SK-N-SH (cell line): ENCODE measurements around the gene GMPR2.

Experiments used
- ELF1 ChIP-seq: IDR thresholded peaks from 2 replicates; pipeline ENCODE4 v1.4.0; 2012
- FOXM1 ChIP-seq: IDR thresholded peaks from 2 replicates; pipeline ENCODE4 v1.4.0; 2012; ENCODE audit warnings: low read depth, mild to moderate bottlenecking
- JUND ChIP-seq: IDR thresholded peaks from 2 replicates; pipeline ENCODE4 v1.4.0; 2012
- POLR2AphosphoS5 ChIP-seq: IDR thresholded peaks from 2 replicates; pipeline ENCODE4 v1.6.1; 2012; ENCODE audit warnings: low read depth, low read length
- SMC3 ChIP-seq: IDR thresholded peaks from 2 replicates; pipeline ENCODE4 v1.6.1; 2012; ENCODE audit warnings: low read depth, low read length, improper control_type of control experiment
- TF ChIP-seq, protein P1 (sequence below): fragments of 200-600 bp; sonication (generic); IDR thresholded peaks from 2 replicates; pipeline ENCODE4 v1.6.1; 2017; ENCODE audit warnings: antibody characterized with exemption, mild to moderate bottlenecking, moderate library complexity
- TF ChIP-seq, protein P2 (sequence below): IDR thresholded peaks from 2 replicates; pipeline ENCODE4 v1.4.0; 2012; ENCODE audit warnings: low read depth
- TF ChIP-seq, protein P3 (sequence below): IDR thresholded peaks from 2 replicates; pipeline ENCODE4 v1.4.0; 2012; ENCODE audit warnings: low read depth, borderline replicate concordance

DNA sequence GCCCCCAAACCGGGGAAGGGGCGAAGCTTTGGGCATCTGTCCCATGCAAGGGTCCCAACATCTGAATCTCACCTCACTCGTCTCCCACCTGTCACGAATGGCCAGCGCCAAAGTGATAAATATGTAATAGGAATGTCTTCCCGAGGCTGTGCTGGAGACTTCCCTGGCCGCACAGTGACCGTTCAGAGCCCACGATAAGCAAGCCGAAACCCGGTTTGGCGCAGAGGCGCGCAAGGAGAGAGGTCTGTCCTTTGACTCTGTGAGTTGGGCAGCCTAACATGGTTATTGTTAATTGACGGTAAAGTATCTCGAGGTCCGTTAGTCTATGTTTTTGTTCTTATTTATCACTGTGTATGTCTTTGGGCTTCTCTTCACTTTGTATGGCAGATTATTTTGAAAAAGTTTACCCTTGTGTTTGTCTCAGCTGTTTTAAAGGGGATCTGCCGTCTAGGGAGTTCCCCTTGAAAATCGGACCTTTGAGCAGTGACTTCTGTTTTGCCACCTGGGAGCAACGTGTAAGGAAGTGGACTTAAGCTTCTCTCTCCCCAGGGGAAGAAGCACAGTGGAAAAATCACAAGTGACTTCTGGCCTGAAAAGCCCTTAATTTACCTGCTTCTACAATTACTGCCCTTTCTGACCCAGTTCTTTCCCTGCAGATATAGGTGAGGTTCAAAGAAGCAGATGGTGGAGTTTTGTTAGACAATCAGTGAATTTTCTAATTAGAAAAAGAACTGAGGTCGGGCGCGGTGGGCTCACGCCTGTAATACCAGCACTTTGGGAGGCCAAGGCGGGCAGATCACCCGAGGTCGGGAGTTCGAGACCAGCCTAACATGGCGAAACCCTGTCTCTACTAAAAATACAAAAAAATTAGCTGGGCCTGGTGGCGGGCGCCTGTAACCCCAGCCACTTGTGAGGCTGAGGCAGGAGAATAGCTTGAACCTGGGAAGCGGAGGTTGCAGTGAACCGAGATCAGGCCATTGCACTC is 36.4 kb upstream of the GMPR2 start:
- TF ChIP-seq ELF1: no peak
- no peak for TF ChIP-seq JUND
- TF ChIP-seq, protein P1, sequence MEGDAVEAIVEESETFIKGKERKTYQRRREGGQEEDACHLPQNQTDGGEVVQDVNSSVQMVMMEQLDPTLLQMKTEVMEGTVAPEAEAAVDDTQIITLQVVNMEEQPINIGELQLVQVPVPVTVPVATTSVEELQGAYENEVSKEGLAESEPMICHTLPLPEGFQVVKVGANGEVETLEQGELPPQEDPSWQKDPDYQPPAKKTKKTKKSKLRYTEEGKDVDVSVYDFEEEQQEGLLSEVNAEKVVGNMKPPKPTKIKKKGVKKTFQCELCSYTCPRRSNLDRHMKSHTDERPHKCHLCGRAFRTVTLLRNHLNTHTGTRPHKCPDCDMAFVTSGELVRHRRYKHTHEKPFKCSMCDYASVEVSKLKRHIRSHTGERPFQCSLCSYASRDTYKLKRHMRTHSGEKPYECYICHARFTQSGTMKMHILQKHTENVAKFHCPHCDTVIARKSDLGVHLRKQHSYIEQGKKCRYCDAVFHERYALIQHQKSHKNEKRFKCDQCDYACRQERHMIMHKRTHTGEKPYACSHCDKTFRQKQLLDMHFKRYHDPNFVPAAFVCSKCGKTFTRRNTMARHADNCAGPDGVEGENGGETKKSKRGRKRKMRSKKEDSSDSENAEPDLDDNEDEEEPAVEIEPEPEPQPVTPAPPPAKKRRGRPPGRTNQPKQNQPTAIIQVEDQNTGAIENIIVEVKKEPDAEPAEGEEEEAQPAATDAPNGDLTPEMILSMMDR: no peak
- TF ChIP-seq SMC3: no peak
- TF ChIP-seq, protein P2, sequence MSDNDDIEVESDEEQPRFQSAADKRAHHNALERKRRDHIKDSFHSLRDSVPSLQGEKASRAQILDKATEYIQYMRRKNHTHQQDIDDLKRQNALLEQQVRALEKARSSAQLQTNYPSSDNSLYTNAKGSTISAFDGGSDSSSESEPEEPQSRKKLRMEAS: no peak
- TF ChIP-seq FOXM1: no peak
- TF ChIP-seq, protein P3, sequence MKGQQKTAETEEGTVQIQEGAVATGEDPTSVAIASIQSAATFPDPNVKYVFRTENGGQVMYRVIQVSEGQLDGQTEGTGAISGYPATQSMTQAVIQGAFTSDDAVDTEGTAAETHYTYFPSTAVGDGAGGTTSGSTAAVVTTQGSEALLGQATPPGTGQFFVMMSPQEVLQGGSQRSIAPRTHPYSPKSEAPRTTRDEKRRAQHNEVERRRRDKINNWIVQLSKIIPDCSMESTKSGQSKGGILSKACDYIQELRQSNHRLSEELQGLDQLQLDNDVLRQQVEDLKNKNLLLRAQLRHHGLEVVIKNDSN: no peak
- TF ChIP-seq POLR2AphosphoS5: no peak
